Panc1 (cell line): ENCODE results near the gene GPR55. TPM values are rescaled to one million over a fixed set of nuclear protein-coding genes. Genes with fewer than 3 reads are reported as not detected.

Experiments used
- ATAC-seq: fragments of 200-7000 bp; cut with Tn5 transposase; 2 replicates; pipeline ENCODE4 v1.9.1; 2020; ENCODE audit warnings: mild to moderate bottlenecking, moderate library complexity
- BruUV-seq: library from RNA; stranded (reverse); fragments of 400-500 nt; replicated peaks from 2 replicates; lab custom pipeline; 2021; lab: Mats Ljungman, UMichigan
- CTCF ChIA-PET: fragments of 300-600 bp; sonication (Branson Sonifier 250); formaldehyde crosslinking; loops from one replicate; lab custom pipeline; 2022; ENCODE audit warnings: antibody characterized with exemption; lab: Charles Lee
- POLR2A ChIA-PET: fragments of 300-600 bp; sonication (Branson Sonifier 250); formaldehyde crosslinking; loops from one replicate; lab custom pipeline; 2022; ENCODE audit warnings: antibody characterized with exemption; lab: Charles Lee
- DNase-seq: peaks from one replicate; pipeline ENCODE4 v3.0.0-alpha.2; 2010; ENCODE audit warnings: low read depth, low spot score
- H3K27ac ChIP-seq: 2 replicates; pipeline ENCODE4 v1.5.1; 2011; ENCODE audit warnings: mild to moderate bottlenecking, low read length, inconsistent platforms
- H3K27me3 ChIP-seq: fragments of 200-500 bp; sonication (Bioruptor generic); 2 replicates; pipeline ENCODE4 v1.6.0; 2014; ENCODE audit warnings: low read length, inconsistent platforms; ENCODE audit not compliant: control insufficient read depth, insufficient read depth
- H3K36me3 ChIP-seq: fragments of 200-500 bp; sonication (Bioruptor generic); 2 replicates; pipeline ENCODE4 v1.5.1; 2014; ENCODE audit warnings: inconsistent platforms, mild to moderate bottlenecking, low read length, moderate library complexity; ENCODE audit not compliant: control insufficient read depth, insufficient read depth
- H3K4me1 ChIP-seq: 2 replicates; pipeline ENCODE4 v1.5.1; 2011; ENCODE audit warnings: inconsistent platforms, mild to moderate bottlenecking, low read length, moderate library complexity; ENCODE audit not compliant: control insufficient read depth, insufficient read depth
- H3K4me3 ChIP-seq, 2 experiments: 2 replicates each; pipeline ENCODE4 v1.5.1; 2011 to 2012; ENCODE audit warnings: low read depth in 2 of 2, low read length in 2 of 2, mild to moderate bottlenecking in 2 of 2, inconsistent platforms in 1 of 2, moderate library complexity in 1 of 2
- H3K9me3 ChIP-seq: fragments of 200-500 bp; sonication (Bioruptor generic); 2 replicates; pipeline ENCODE4 v1.5.1; 2014; ENCODE audit warnings: low read depth, mild to moderate bottlenecking, inconsistent platforms, low read length, moderate library complexity; ENCODE audit not compliant: control insufficient read depth, insufficient read depth
- CTCF ChIP-seq: fragments of 450-650 bp; IDR thresholded peaks from 2 replicates; pipeline ENCODE4 v1.5.1; 2017; ENCODE audit warnings: mild to moderate bottlenecking
- POLR2AphosphoS5 ChIP-seq: IDR thresholded peaks from 2 replicates; pipeline ENCODE4 v1.6.1; 2012; ENCODE audit warnings: mild to moderate bottlenecking, low read depth, low read length, moderate library complexity
- REST ChIP-seq, 2 experiments: IDR thresholded peaks; 2 replicates each; pipeline ENCODE4 v1.6.1; 2011 to 2012; ENCODE audit warnings: low read depth in 2 of 2, control low read depth in 1 of 2, low read length in 1 of 2, mild to moderate bottlenecking in 1 of 2, moderate library complexity in 1 of 2; ENCODE audit not compliant: insufficient read depth in 1 of 2
- SIN3A ChIP-seq: IDR thresholded peaks from 2 replicates; pipeline ENCODE4 v1.6.1; 2012; ENCODE audit warnings: low read depth, mild to moderate bottlenecking, low read length, moderate library complexity, borderline replicate concordance; ENCODE audit not compliant: insufficient read depth
- TCF7L2 ChIP-seq: IDR thresholded peaks from 2 replicates; pipeline ENCODE4 v1.6.1; 2011; ENCODE audit warnings: mild to moderate bottlenecking, low read depth, low read length, inconsistent platforms
- in situ Hi-C: cut with HindIII; loops from 2 replicates; pipeline ENCODE4 v1.10.0; 2016; ENCODE audit warnings: low sequenced_read_pairs, low pct_unique_long_range_greater_than_20kb
- intact Hi-C: fragments of 100-400 bp; cut with micrococcal nuclease; formaldehyde crosslinking; loops from one replicate; pipeline ENCODE4 v1.10.0; 2022; ENCODE audit not compliant: unreplicated experiment
- total RNA-seq: library from RNA; stranded (reverse); gene quantifications from one replicate; pipeline ENCODE4 v1.2.1, GENCODE V29; 2021; ENCODE audit not compliant: unreplicated experiment

Gene GPR55
- total RNA-seq, 1 experiment from 2014 or later: 0.08 TPM

- H3K36me3 ChIP-seq: no peaks in the 10 kb centered on the region
- intact Hi-C loops (no loop called here), in situ Hi-C loops (no loop called here)
- H3K4me1 ChIP-seq: no peaks in the 10 kb centered on the region; the same call in 1 of the 2 replicates
- ATAC-seq: no peak
- ChIA-PET POLR2A (interaction anchor here (0.5 kb wide), 1 partner anchor 248 kb away, joined by 4 read pairs; no protein-coding TSS in a partner anchor), CTCF (no interaction called here)
- no peak overlapping the region for H3K27ac ChIP-seq
- no peak for DNase-seq
- TF ChIP-seq SIN3A (no peak), TCF7L2 (no peak), POLR2AphosphoS5 (no peak), REST (IDR thresholded peaks at IDR 0.05; ENCODE audit: insufficient read depth in 1 of 2, low read depth in 2 of 2, low read length in 1 of 2) (no peak), CTCF (no peak)
- H3K4me3 ChIP-seq: no peak overlapping the region
- H3K9me3 ChIP-seq: no peaks in the 10 kb centered on the region
- BruUV-seq: no TSS peak
- H3K27me3 ChIP-seq: no peaks in the 10 kb centered on the region
These were observed 28.5 kb downstream of the GPR55 start for GRCh38 chr2:230896346-230897115.

GRCh38 chr2:230895536-230896345 lies 29.3 kb downstream of the GPR55 start:
- Histone ChIP-seq H3K4me3 (no peak overlapping the region), H3K9me3 (no peaks in the 10 kb centered on the region), H3K27ac (no peak overlapping the region), H3K36me3 (no peaks in the 10 kb centered on the region), H3K27me3 (no peaks in the 10 kb centered on the region), H3K4me1 (no peaks in the 10 kb centered on the region; the same call in 1 of the 2 replicates)
- TF ChIP-seq POLR2AphosphoS5: no peak
- no peak for TF ChIP-seq SIN3A
- no peak for TF ChIP-seq CTCF
- no peak for TF ChIP-seq REST (IDR thresholded peaks at IDR 0.05; ENCODE audit: insufficient read depth in 1 of 2, low read depth in 2 of 2, low read length in 1 of 2)
- no peak for TF ChIP-seq TCF7L2
- no TSS peak for BruUV-seq
- POLR2A ChIA-PET: interaction anchor here (0.5 kb wide), 1 partner anchor 248 kb away, joined by 4 read pairs; no protein-coding TSS in a partner anchor
- intact Hi-C loops (no loop called here), in situ Hi-C loops (no loop called here)
- ATAC-seq: no peak
- CTCF ChIA-PET: no interaction called here
- no peak for DNase-seq
